CD4-positive, alpha-beta T cell treated with Interleukin-6 for 4 hours (primary cell): ENCODE measurements around the gene ACSF2.

Experiments
- DNase-seq: peaks from one replicate; pipeline ENCODE4 v3.0.0-alpha.2; 2020; ENCODE audit warnings: mixed read lengths

The ACSF2 gene

GRCh38 chr17:50440172-50440837 is 14.3 kb downstream of the ACSF2 start:
- no peak for DNase-seq

- no peak for DNase-seq
Observed at GRCh38 chr17:50440838-50441829, 15.1 kb downstream of the ACSF2 start.

- no peak for DNase-seq
Observed at GRCh38 chr17:50443505-50443974, 17.5 kb downstream of the ACSF2 start.

GRCh38 chr17:50444841-50445715 is 19.1 kb downstream of the ACSF2 start:
- no peak for DNase-seq

GRCh38 chr17:50445730-50446325 is 19.8 kb downstream of the ACSF2 start:
- DNase-seq, result no peak

GRCh38 chr17:50447870-50448595 is 22.0 kb downstream of the ACSF2 start:
- no peak for DNase-seq

- DNase-seq, result no peak
Observed at GRCh38 chr17:50448643-50449042, 22.6 kb downstream of the ACSF2 start.

GRCh38 chr17:50451943-50452629 is 26.1 kb downstream of the ACSF2 start:
- no peak for DNase-seq

- no peak for DNase-seq
Observed at GRCh38 chr17:50452630-50453300, 26.7 kb downstream of the ACSF2 start.

- DNase-seq, result no peak
Observed at GRCh38 chr17:50453901-50454300, 27.9 kb downstream of the ACSF2 start.

GRCh38 chr17:50457621-50458020 is 31.6 kb downstream of the ACSF2 start:
- no peak for DNase-seq

GRCh38 chr17:50458270-50458669 is 32.3 kb downstream of the ACSF2 start:
- DNase-seq, result no peak

GRCh38 chr17:50458701-50459676 is 33.0 kb downstream of the ACSF2 start:
- no peak for DNase-seq

GRCh38 chr17:50459756-50460155 is 33.7 kb downstream of the ACSF2 start:
- DNase-seq, result no peak

- DNase-seq, result no peak
Observed at GRCh38 chr17:50460831-50461526, 35.0 kb downstream of the ACSF2 start.

GRCh38 chr17:50461550-50462132 is 35.6 kb downstream of the ACSF2 start:
- DNase-seq, result no peak

- DNase-seq, result no peak
Observed at GRCh38 chr17:50462446-50462845, 36.4 kb downstream of the ACSF2 start.

GRCh38 chr17:50464121-50464520 is 38.1 kb downstream of the ACSF2 start:
- DNase-seq, result no peak
